GOT3 (cell line): ENCODE data around the gene PTGES3L.
"Not testable (repeated sequence)": the region's sequence is repeated elsewhere in the genome, so short reads cannot be mapped to it uniquely, and the experiment has no call there.

Experiments used
- DNase-seq: peaks from one replicate; lab custom pipeline; 2025; ENCODE audit warnings: mixed read lengths; lab: John Stamatoyannopoulos, UW

The PTGES3L gene

GRCh38 chr17:43014020-43014648 lies 34.3 kb upstream of the PTGES3L start:
- no peak for DNase-seq

- no peak for DNase-seq
These were observed 33.4 kb upstream of the PTGES3L start for GRCh38 chr17:43013296-43013695.

GRCh38 chr17:43011728-43012472 lies 32.0 kb upstream of the PTGES3L start:
- no peak for DNase-seq

GRCh38 chr17:43010667-43011308 lies 30.9 kb upstream of the PTGES3L start:
- DNase-seq, result no peak

DNA sequence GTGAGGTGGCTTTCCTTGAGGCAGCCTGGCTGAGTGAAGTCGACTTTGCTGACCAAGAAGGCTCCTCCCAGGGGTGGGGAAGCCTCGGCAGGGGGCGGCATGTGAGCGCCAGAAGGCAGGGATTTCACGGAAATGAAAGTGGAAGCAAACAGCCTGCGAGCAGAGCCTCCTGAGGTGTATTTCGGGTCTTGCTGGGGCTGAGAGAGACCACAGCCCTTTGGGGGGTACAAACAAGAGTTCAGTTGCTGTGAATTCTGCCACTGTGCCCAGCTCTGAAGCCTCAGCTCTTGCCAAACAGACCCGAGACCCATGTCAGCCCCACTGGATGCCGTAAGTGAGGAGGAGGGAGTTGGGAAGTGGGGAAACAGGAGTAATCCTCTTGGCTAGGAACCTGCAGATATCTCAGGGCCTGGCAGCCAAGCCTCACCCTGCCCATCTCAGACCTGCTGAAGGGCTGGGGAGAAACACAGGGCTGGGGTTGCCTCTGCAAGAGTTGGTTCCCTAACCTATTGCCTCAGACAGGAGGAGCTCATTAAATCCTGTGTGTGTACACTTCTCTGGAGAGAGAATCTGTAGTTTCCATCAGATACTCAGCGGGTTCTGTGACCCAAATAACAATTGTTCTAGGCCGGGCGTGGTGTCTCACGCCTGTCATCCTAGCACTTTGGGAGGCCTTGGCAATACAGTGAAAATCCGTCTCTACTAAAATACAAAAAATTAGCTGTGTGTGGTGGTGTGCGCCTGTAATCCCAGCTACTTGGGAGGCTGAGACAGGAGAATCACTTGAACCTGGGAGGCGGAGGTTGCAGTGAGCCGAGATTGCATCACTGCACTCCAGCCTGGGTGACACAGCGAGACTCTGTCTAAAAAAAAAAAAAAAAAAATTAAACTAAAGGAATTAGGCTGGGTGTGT lies 27.0 kb upstream of the PTGES3L start, which contains the start of gene IFI35:
TSS of gene IFI35 (plus strand) at position 146 of the 913 bp plus-strand sequence. CDS start at position 310, 164 bp downstream.
- peak; percentile 58 for DNase-seq

- DNase-seq, result no peak
These were observed 23.8 kb upstream of the PTGES3L start for GRCh38 chr17:43003542-43004172.

DNA sequence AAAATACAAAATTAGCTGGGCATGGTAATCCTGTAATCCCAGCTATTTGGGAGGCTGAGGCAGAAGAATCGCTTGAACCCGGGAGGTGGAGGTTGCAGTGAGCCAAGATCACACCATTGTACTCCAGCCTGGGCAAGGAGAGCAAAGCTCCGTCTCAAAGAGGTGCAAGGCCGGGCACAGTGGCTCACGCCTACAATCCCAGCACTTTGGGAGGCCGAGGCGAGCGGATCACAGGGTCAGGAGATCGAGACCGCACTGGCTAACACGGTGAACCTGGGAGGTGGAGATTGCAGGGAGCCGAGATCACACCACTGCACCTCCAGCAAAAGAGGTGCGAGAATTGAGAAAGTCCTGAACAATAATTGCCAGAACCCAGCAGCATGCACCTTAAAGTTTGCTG lies 21.0 kb upstream of the PTGES3L start:
- not testable (repeated sequence) for DNase-seq

- no peak for DNase-seq
These were observed 19.2 kb upstream of the PTGES3L start for GRCh38 chr17:42999003-42999525.

DNA sequence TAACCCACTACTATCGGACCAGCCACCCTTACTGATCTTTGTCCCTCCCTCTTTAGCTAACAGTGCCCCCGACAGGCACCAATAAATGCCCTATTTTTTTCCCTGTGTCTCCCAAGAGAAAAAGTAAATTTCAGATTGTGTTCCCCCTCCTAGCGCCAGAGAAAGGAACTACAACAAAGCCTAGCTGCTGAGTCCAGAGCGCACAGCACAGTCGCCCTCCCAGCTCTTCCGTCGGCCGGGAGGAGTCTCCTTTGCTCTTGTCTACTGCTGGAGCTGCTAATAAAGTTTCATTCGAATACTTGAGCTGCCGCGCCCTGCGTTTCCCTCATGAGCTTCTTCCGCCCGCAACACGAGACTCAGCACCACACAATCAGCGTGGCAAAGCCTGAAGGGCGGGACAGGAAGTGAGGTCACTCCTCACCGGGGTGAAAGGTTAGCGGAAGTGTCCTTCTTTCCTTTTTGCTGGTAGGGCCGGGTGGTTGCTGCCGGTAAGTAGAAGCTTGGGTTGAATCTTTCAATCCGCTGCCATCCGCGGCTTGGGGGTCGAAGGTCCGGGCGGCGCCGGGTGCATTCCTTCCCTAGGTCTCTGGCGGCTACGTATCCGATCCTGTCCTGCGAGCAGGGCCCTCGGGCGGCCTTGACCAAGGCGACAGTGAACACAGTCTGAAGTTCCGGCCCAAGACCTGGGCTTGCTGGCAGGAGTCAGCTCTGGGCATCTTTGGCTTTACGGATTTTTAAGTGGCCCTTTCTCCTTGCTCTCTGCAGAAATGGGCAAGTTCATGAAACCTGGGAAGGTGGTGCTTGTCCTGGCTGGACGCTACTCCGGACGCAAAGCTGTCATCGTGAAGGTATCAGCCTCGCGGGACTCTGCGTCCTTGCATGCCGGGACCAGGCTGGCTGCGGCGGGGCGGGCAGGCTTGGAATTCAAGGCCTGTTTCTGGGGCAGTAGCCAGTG lies 18.4 kb upstream of the PTGES3L start, which contains the start of gene RPL27:
TSS of gene RPL27 (plus strand) at position 436 of the 955 bp plus-strand sequence. CDS start at position 768, 332 bp downstream.
- peak; percentile 95 for DNase-seq

- no peak for DNase-seq
These were observed 17.6 kb upstream of the PTGES3L start for GRCh38 chr17:42997390-42997983.

GRCh38 chr17:42993913-42994312 lies 14.0 kb upstream of the PTGES3L start:
- not testable (repeated sequence) for DNase-seq

DNA sequence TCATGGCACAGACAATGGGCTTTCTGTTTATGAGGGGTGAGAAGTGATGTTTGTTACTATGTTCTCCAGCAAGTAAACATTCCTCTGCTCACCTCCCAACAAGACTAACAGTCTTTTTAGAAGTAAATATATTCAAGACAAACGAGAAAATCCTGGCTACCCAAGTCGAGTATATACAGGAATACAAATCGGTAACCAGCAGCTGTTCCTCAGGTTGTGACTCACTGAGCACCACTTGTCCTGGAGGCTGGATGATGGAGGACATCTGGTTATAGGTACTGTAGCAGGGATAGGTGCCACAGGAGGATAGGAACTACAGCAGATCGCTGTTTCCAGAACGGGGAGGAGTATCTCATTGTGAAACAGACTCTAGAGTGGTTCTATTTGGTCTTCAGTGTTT lies 13.0 kb upstream of the PTGES3L start:
- DNase-seq, result no peak

DNA sequence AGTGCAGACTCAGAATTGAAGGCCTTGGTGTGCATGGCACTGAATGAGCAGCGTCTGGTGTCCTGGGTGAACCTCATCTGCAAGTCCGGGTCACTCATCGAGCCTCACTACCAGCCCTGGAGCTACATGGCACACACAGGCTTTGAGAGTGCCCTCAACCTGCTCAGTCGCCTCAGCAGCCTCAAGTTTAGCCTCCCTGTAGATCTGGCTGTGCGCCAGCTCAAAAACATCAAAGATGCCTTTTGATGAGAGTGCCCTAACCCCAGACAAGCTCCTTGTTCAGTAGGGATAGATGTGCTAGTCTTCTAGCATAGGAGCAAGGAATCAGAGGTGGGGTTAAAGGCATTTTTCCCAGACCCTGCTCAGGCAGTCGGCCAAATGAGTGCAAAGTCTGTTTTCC lies 11.6 kb upstream of the PTGES3L start:
- DNase-seq, result no peak

GRCh38 chr17:42989726-42990652 lies 10.1 kb upstream of the PTGES3L start:
- DNase-seq, result no peak

DNA sequence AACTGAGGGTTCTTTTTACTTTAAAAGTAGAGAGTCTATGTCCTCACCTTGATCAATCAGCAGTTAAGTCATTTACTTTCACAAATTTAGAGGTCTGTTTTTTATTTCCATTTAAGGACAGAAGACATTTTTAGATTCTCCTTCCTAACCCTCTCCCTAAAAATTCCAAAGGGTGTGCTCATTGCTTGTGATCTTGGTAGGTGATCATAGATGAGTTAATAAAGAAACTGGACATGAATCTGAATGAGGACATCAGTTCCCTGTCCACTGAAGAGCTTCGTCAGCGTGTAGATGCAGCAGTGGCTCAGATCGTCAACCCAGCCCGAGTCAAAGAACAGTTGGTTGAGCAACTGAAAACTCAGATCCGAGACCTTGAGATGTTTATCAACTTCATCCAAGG lies 9.3 kb upstream of the PTGES3L start:
- DNase-seq, result no peak

DNA sequence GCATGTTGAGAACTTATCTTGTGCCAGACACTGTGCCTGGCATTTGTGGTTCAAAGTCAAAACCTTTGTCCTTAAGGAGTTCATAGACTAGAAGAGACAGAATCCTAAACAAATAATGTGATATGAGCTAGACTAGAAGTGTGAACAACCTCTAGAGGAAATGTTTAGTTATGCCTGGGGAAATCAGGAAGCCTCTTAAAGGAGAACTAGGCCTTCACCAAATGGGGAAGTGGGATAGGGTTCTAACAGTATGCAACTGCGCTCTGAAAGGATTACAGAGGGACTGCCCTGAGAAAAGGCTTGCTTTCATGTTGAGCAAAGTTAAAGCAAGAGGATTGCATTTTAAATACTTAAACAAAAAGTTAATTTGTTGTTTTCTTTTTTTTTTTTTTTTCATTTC lies 5.3 kb upstream of the PTGES3L start:
- no peak for DNase-seq

DNA sequence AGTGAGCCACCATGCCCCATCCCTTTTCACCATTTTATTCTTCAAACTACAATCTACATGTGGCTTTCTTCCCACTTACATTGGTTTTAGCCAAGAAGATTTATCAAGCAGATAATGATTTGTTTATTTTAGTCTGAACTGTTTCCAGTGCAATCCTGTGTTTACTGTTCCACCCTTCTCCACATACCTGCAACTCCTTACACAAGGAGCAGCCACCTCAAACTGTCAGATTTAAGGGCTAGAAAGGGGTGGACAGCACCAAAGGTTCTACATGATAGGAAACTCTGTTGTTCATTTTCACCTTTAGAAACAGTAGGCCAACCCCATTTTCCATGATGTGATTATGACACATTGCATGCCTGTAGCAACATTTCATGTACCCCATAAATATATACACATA lies 2.4 kb upstream of the PTGES3L start:
- DNase-seq, result no peak

DNA sequence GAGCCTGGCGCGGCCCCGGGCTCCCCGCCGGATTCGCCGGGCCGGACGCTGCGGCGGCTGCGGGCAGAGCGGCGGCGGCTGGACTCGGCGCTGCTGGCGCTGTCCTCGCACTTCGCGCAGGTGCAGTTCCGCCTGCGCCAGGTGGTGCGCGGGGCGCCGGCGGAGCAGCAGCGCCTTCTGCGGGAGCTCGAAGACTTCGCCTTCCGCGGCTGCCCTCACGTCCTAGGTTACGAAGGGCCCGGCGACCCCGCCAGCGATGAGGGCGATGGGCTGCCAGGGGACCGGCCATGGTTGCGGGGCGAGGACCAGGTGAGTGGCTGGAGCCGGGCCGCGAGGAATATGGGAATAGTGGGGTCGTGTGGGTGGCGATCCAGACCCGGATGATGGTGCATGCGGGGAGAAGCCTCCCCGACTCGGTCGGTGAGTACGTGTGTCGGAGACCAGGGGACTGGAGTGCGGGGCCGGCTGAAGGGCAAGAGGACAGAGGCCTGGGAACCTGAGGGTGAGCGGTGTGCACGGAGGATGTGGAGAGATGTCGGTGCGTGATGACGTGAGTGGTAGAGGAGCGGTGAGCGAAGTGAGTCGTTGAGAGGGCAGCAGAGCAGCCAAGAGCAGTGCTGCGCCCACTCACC lies 1.0 kb upstream of the PTGES3L start:
- DNase-seq, result no peak
